Measurements from ENCODE around the gene SNX5. TPM values are rescaled to one million over a fixed set of nuclear protein-coding genes. Genes with fewer than 3 reads are reported as not detected.
A peak's percentile ranks its signal among the peaks of the same experiment; 100 is the strongest.

The SNX5 gene
- total and polyA plus RNA-seq, 2 of the 13 experiments (the other 11 are each of a cell fraction or from before 2014, with no cell fraction given): 664 to 1,040 TPM

DNA sequence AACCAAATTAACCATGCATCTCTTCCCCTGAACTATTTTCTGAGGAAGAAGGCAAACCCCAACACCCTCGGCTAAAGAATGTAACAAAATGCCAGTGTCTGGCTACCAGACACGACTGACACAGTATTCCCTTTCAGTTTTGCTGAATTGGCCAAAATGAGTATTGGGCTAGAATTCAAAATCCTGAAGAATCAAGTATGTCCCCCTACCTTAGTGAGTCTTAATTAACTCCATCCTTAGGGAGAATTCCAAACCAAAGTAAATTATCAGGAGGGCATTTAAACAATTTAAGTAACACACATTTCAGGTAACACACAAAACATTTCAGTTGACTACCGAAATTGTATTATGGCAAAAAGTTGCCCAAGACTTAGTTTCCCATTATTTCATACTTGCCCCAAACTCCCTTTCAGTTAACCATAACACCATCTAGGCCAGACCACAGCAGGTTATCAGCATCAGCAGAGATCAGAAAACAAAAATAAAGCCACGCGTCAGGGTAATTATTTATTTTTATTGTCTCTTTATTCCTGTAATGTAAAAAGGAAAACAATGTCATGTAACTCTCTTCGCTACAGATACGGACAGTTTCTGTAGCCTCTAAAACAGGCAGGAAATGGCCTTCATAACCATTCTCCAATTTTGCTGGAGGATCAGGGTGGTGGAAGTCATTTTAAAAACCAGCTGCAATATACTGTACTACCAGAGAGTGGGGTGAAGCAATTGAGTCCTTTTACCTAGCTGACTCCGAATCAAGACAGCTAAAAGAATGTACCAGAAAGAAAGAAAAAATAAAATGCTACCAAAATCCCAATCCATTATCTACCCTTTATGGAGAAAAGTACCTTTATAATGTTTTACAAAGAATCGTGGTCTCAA lies 1.9 kb downstream of the SNX5 start (continued):
- no peak for TF ChIP-seq ARNT (IDR thresholded peaks at IDR 0.05)
- no peak for TF ChIP-seq KDM5A (IDR thresholded peaks at IDR 0.05; ENCODE audit: borderline replicate concordance, low read length)
- peak; percentile 31; the same call in 1 of the 2 replicates for TF ChIP-seq MAZ (IDR thresholded peaks at IDR 0.05; ENCODE audit: borderline replicate concordance, low read depth, low read length)
- no peak for TF ChIP-seq MAZ (CRISPR knock-in tag; IDR thresholded peaks at IDR 0.05; ENCODE audit: low read depth)
- TF ChIP-seq, protein P1, sequence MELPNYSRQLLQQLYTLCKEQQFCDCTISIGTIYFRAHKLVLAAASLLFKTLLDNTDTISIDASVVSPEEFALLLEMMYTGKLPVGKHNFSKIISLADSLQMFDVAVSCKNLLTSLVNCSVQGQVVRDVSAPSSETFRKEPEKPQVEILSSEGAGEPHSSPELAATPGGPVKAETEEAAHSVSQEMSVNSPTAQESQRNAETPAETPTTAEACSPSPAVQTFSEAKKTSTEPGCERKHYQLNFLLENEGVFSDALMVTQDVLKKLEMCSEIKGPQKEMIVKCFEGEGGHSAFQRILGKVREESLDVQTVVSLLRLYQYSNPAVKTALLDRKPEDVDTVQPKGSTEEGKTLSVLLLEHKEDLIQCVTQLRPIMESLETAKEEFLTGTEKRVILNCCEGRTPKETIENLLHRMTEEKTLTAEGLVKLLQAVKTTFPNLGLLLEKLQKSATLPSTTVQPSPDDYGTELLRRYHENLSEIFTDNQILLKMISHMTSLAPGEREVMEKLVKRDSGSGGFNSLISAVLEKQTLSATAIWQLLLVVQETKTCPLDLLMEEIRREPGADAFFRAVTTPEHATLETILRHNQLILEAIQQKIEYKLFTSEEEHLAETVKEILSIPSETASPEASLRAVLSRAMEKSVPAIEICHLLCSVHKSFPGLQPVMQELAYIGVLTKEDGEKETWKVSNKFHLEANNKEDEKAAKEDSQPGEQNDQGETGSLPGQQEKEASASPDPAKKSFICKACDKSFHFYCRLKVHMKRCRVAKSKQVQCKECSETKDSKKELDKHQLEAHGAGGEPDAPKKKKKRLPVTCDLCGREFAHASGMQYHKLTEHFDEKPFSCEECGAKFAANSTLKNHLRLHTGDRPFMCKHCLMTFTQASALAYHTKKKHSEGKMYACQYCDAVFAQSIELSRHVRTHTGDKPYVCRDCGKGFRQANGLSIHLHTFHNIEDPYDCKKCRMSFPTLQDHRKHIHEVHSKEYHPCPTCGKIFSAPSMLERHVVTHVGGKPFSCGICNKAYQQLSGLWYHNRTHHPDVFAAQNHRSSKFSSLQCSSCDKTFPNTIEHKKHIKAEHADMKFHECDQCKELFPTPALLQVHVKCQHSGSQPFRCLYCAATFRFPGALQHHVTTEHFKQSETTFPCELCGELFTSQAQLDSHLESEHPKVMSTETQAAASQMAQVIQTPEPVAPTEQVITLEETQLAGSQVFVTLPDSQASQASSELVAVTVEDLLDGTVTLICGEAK (IDR thresholded peaks at IDR 0.05): no peak
- TF ChIP-seq, protein P1 (CRISPR knock-in tag; IDR thresholded peaks at IDR 0.05): no peak
- TF ChIP-seq ARID2 (CRISPR knock-in tag; IDR thresholded peaks at IDR 0.05; ENCODE audit: borderline replicate concordance): no peak
- TF ChIP-seq, protein P2, sequence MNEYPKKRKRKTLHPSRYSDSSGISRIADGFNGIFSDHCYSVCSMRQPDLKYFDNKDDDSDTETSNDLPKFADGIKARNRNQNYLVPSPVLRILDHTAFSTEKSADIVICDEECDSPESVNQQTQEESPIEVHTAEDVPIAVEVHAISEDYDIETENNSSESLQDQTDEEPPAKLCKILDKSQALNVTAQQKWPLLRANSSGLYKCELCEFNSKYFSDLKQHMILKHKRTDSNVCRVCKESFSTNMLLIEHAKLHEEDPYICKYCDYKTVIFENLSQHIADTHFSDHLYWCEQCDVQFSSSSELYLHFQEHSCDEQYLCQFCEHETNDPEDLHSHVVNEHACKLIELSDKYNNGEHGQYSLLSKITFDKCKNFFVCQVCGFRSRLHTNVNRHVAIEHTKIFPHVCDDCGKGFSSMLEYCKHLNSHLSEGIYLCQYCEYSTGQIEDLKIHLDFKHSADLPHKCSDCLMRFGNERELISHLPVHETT (CRISPR knock-in tag; conservative IDR thresholded peaks at IDR 0.05): no peak
- TF ChIP-seq ZBTB21 (CRISPR knock-in tag; IDR thresholded peaks at IDR 0.05): no peak
- TF ChIP-seq PCBP1 (IDR thresholded peaks at IDR 0.05; ENCODE audit: borderline replicate concordance, low read depth, low read length): no peak
- TF ChIP-seq PAX8 (CRISPR knock-in tag; IDR thresholded peaks at IDR 0.05; ENCODE audit: borderline replicate concordance): no peak
- no peak for TF ChIP-seq ZNF569 (CRISPR knock-in tag; IDR thresholded peaks at IDR 0.05; ENCODE audit: borderline replicate concordance)
- TF ChIP-seq, protein P3, sequence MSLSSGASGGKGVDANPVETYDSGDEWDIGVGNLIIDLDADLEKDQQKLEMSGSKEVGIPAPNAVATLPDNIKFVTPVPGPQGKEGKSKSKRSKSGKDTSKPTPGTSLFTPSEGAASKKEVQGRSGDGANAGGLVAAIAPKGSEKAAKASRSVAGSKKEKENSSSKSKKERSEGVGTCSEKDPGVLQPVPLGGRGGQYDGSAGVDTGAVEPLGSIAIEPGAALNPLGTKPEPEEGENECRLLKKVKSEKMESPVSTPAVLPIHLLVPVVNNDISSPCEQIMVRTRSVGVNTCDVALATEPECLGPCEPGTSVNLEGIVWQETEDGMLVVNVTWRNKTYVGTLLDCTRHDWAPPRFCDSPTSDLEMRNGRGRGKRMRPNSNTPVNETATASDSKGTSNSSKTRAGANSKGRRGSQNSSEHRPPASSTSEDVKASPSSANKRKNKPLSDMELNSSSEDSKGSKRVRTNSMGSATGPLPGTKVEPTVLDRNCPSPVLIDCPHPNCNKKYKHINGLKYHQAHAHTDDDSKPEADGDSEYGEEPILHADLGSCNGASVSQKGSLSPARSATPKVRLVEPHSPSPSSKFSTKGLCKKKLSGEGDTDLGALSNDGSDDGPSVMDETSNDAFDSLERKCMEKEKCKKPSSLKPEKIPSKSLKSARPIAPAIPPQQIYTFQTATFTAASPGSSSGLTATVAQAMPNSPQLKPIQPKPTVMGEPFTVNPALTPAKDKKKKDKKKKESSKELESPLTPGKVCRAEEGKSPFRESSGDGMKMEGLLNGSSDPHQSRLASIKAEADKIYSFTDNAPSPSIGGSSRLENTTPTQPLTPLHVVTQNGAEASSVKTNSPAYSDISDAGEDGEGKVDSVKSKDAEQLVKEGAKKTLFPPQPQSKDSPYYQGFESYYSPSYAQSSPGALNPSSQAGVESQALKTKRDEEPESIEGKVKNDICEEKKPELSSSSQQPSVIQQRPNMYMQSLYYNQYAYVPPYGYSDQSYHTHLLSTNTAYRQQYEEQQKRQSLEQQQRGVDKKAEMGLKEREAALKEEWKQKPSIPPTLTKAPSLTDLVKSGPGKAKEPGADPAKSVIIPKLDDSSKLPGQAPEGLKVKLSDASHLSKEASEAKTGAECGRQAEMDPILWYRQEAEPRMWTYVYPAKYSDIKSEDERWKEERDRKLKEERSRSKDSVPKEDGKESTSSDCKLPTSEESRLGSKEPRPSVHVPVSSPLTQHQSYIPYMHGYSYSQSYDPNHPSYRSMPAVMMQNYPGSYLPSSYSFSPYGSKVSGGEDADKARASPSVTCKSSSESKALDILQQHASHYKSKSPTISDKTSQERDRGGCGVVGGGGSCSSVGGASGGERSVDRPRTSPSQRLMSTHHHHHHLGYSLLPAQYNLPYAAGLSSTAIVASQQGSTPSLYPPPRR (CRISPR knock-in tag; IDR thresholded peaks at IDR 0.05; ENCODE audit: borderline replicate concordance): no peak
- TF ChIP-seq KMT2B (CRISPR knock-in tag; IDR thresholded peaks at IDR 0.05): no peak
